Spinal cord (tissue), 10 donors: ENCODE data around the gene NEK11. TPM values are rescaled to one million over a fixed set of nuclear protein-coding genes. Genes with fewer than 3 reads are reported as not detected.
"Not testable (repeated sequence)": the region's sequence is repeated elsewhere in the genome, so short reads cannot be mapped to it uniquely, and the experiment has no call there.

ENCODE experiments used
- DNase-seq, 6 donors: peaks; one replicate each; pipeline versions ENCODE4 v3.0.0 to v3.0.0-alpha.2; 2013 to 2015; ENCODE audit warnings: low spot score in 6 of 6, low read depth in 4 of 6
- H3K27ac ChIP-seq: one replicate; pipeline ENCODE4 v1.5.1; 2013; ENCODE audit warnings: low read depth, low read length, control low read depth
- H3K27me3 ChIP-seq: one replicate; pipeline ENCODE4 v1.6.1; 2013; ENCODE audit warnings: low read length; ENCODE audit not compliant: control insufficient read depth, insufficient read depth
- H3K36me3 ChIP-seq: one replicate; pipeline ENCODE4 v1.6.1; 2013; ENCODE audit warnings: low read length; ENCODE audit not compliant: control insufficient read depth, insufficient read depth
- H3K4me1 ChIP-seq: one replicate; pipeline ENCODE4 v1.6.1; 2013; ENCODE audit warnings: low read length; ENCODE audit not compliant: control insufficient read depth, insufficient read depth
- H3K4me3 ChIP-seq: one replicate; pipeline ENCODE4 v1.5.1; 2013; ENCODE audit warnings: low read depth, low read length, control low read depth
- H3K9me3 ChIP-seq: one replicate; pipeline ENCODE4 v1.6.1; 2013; ENCODE audit warnings: low read length; ENCODE audit not compliant: control insufficient read depth, insufficient read depth
- WGBS: methylation state at CpG from one replicate; pipeline ENCODE4 v1.1.5; 2013; ENCODE audit warnings: missing lambda C conversion rate; ENCODE audit not compliant: insufficient coverage; 5-methylcytosine and 5-hydroxymethylcytosine counted together
- polyA plus RNA-seq, 2 donors: library from polyadenylated mRNA; unstranded; fragments of 120-200 nt; gene quantifications; one replicate each; pipeline ENCODE4 v1.2.1, GENCODE V29; 2013; ENCODE audit not compliant: insufficient read length in 2 of 2
- total RNA-seq, 2 donors: library from RNA; depleted of rRNA in 1 of 2; stranded (reverse); fragments of 120-200 nt in 1 of 2; fragments of >200 nt in 1 of 2; gene quantifications; one replicate each; pipeline versions ENCODE4 v1.2.3 to v1.2.4, GENCODE V29; 2013 to 2014
- donor health status: healthy.

NEK11 gene
- total and polyA plus RNA-seq, 4 donors = 20.8 to 42.1 (median 23.3) TPM

GRCh38 chr3:131371688-131372066 is 345.0 kb downstream of the NEK11 start:
- no peak for DNase-seq
- no peak overlapping the region for H3K27ac ChIP-seq
- no peaks in the 10 kb centered on the region for H3K4me1 ChIP-seq
- H3K9me3 ChIP-seq = no peaks in the 10 kb centered on the region
- no peaks in the 10 kb centered on the region for H3K27me3 ChIP-seq
- H3K36me3 ChIP-seq = no peaks in the 10 kb centered on the region
- H3K4me3 ChIP-seq = no peak overlapping the region
- 92% methylated on average over 2 of the region's 2 CpGs for WGBS

- Histone ChIP-seq H3K9me3 (no peaks in the 10 kb centered on the region), H3K36me3 (no peaks in the 10 kb centered on the region), H3K4me3 (no peak overlapping the region), H3K27me3 (no peaks in the 10 kb centered on the region), H3K4me1 (no peaks in the 10 kb centered on the region), H3K27ac (no peak overlapping the region)
- DNase-seq = no peak
- 93% methylated on average over 2 of the region's 2 CpGs for WGBS
Observed at GRCh38 chr3:131374741-131375140, 348.1 kb downstream of the NEK11 start.

- not testable (repeated sequence) for H3K27me3 ChIP-seq, H3K36me3 ChIP-seq, H3K9me3 ChIP-seq
- H3K4me3 ChIP-seq = peak overlapping the region; percentile 92
- 20% methylated on average over 16 of the region's 16 CpGs for WGBS
- peak overlapping the region; percentile 84 for H3K27ac ChIP-seq
- peaks cover 14% of the 10 kb centered on the region for H3K4me1 ChIP-seq
- DNase-seq = peak in 2 of 6 donors; percentile 9 to 25
Observed at GRCh38 chr3:131380821-131381444, 354.3 kb downstream of the NEK11 start.

- Histone ChIP-seq H3K9me3 (no peaks in the 10 kb centered on the region), H3K27ac (peak within 1 kb of the TSS; percentile 84), H3K4me3 (peak within 1 kb of the TSS; percentile 92), H3K36me3 (no peaks in the 10 kb centered on the region), H3K4me1 (peaks cover 14% of the 10 kb centered on the region), H3K27me3 (no peaks in the 10 kb centered on the region)
- peak; percentile 84 to 98 (median 90) for DNase-seq
- WGBS = 0% methylated on average over 73 of the region's 73 CpGs
Observed at GRCh38 chr3:131381445-131382291, 355.0 kb downstream of the NEK11 start, which contains the start of gene NUDT16. TSS of gene NUDT16 (plus strand) at chr3:131381774. CDS start at chr3:131381805, 31 bp downstream.

- no peak overlapping the region for H3K4me3 ChIP-seq
- no peaks in the 10 kb centered on the region for H3K36me3 ChIP-seq
- H3K27me3 ChIP-seq = no peaks in the 10 kb centered on the region
- 59% methylated on average over 2 of the region's 6 CpGs for WGBS
- peak in 1 of 6 donors; percentile 28 for DNase-seq
- no peaks in the 10 kb centered on the region for H3K9me3 ChIP-seq
- H3K4me1 ChIP-seq = peaks cover 11% of the 10 kb centered on the region
- no peak overlapping the region for H3K27ac ChIP-seq
Observed at GRCh38 chr3:131386429-131387165, 359.9 kb downstream of the NEK11 start.

GRCh38 chr3:131387796-131388489 is 361.3 kb downstream of the NEK11 start:
- H3K27ac ChIP-seq = no peak overlapping the region
- 60% methylated on average over 1 of the region's 1 CpG for WGBS

GRCh38 chr3:131388490-131388799 is 361.8 kb downstream of the NEK11 start:
- DNase-seq = no peak
- no peaks in the 10 kb centered on the region for H3K36me3 ChIP-seq

More at GRCh38 chr3:131387796-131388489, 361.3 kb downstream of the NEK11 start:
- no peak for DNase-seq
- Histone ChIP-seq H3K9me3 (no peaks in the 10 kb centered on the region), H3K4me3 (no peak overlapping the region), H3K4me1 (peaks cover 2% of the 10 kb centered on the region), H3K27me3 (no peaks in the 10 kb centered on the region), H3K36me3 (no peaks in the 10 kb centered on the region)

GRCh38 chr3:131390331-131390730 is 363.7 kb downstream of the NEK11 start:
- no peaks in the 10 kb centered on the region for H3K9me3 ChIP-seq
- no CpG with 5 or more reads among the region's 2 CpGs for WGBS
- no peaks in the 10 kb centered on the region for H3K4me1 ChIP-seq
- DNase-seq = no peak
- H3K36me3 ChIP-seq = no peaks in the 10 kb centered on the region
- H3K27ac ChIP-seq = no peak overlapping the region
- H3K4me3 ChIP-seq = no peak overlapping the region
- no peaks in the 10 kb centered on the region for H3K27me3 ChIP-seq

More at GRCh38 chr3:131388490-131388799, 361.8 kb downstream of the NEK11 start:
- no CpG with 5 or more reads among the region's 2 CpGs for WGBS
- H3K4me3 ChIP-seq = no peak overlapping the region
- H3K9me3 ChIP-seq = no peaks in the 10 kb centered on the region
- H3K27ac ChIP-seq = no peak overlapping the region
- no peaks in the 10 kb centered on the region for H3K4me1 ChIP-seq
- H3K27me3 ChIP-seq = no peaks in the 10 kb centered on the region

- no peaks in the 10 kb centered on the region for H3K27me3 ChIP-seq
- H3K36me3 ChIP-seq = no peaks in the 10 kb centered on the region
- H3K4me3 ChIP-seq = no peak overlapping the region
- DNase-seq = no peak
- no peaks in the 10 kb centered on the region for H3K4me1 ChIP-seq
- H3K27ac ChIP-seq = no peak overlapping the region
- WGBS = 69% methylated on average over 3 of the region's 6 CpGs
- H3K9me3 ChIP-seq = no peaks in the 10 kb centered on the region
Observed at GRCh38 chr3:131393051-131393450, 366.4 kb downstream of the NEK11 start.
